Cardiac fibroblast (primary cell): ENCODE data around the gene RGS18.
A peak's percentile ranks its signal among the peaks of the same experiment; 100 is the strongest.
"Not testable (repeated sequence)": the region's sequence is repeated elsewhere in the genome, so short reads cannot be mapped to it uniquely, and the experiment has no call there.

Source experiments
- DNase-seq, 2 donors: peaks; one replicate each; pipeline versions ENCODE4 v3.0.0 to v3.0.0-alpha.2; 2010; ENCODE audit warnings: low read depth in 2 of 2
- H3K4me3 ChIP-seq, 2 donors: replicated peaks in 1 of 2; 1 replicate in 1 of 2; 2 replicates in 1 of 2; pipeline ENCODE4 v1.5.1; 2011; ENCODE audit warnings: low read depth in 2 of 2, low read length in 2 of 2, mild to moderate bottlenecking in 2 of 2, moderate library complexity in 1 of 2
- CTCF ChIP-seq: IDR thresholded peaks from one replicate; pipeline ENCODE4 v1.5.1; 2011; ENCODE audit warnings: low read depth, mild to moderate bottlenecking, low read length, inconsistent platforms

The RGS18 gene

DNA sequence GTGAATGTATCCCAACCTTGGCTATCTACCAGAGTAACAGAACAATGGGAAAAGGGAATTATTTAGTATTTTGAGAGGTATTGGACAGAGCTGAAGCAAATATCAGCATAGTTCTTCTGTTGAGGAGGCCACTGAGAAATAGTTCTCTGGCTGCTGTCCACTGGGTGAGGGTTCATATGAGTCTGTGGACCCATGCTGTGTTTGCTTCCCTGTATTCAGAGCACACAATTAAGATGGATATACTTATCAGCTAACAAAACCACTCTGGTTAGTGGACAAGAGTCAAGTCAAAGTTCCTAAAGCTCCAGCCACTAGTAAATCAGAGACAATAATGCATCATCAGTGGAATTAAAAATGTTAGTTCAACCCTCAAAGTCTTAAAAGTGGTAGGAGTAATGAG, 66.1 kb downstream of the RGS18 start:
- no peak overlapping the region for H3K4me3 ChIP-seq
- peak in 1 of 2 donors; percentile 4 for DNase-seq
- TF ChIP-seq CTCF, result no peak

- TF ChIP-seq CTCF, result no peak
- no peak overlapping the region for H3K4me3 ChIP-seq
- DNase-seq, result no peak
Observed at GRCh38 chr1:192224846-192225245, 66.6 kb downstream of the RGS18 start.

GRCh38 chr1:192225266-192225665, 67.0 kb downstream of the RGS18 start:
- TF ChIP-seq CTCF, result no peak
- H3K4me3 ChIP-seq, result no peak overlapping the region
- no peak for DNase-seq

- DNase-seq, result peak; percentile 83 to 86
- TF ChIP-seq CTCF, result no peak
- no peak overlapping the region for H3K4me3 ChIP-seq
Observed at GRCh38 chr1:192225703-192226102, 67.4 kb downstream of the RGS18 start.

GRCh38 chr1:192227330-192227729, 69.1 kb downstream of the RGS18 start:
- H3K4me3 ChIP-seq, result no peak overlapping the region
- DNase-seq, result no peak
- no peak for TF ChIP-seq CTCF

GRCh38 chr1:192227980-192228379, 69.7 kb downstream of the RGS18 start:
- H3K4me3 ChIP-seq, DNase-seq: not testable (repeated sequence)

DNA sequence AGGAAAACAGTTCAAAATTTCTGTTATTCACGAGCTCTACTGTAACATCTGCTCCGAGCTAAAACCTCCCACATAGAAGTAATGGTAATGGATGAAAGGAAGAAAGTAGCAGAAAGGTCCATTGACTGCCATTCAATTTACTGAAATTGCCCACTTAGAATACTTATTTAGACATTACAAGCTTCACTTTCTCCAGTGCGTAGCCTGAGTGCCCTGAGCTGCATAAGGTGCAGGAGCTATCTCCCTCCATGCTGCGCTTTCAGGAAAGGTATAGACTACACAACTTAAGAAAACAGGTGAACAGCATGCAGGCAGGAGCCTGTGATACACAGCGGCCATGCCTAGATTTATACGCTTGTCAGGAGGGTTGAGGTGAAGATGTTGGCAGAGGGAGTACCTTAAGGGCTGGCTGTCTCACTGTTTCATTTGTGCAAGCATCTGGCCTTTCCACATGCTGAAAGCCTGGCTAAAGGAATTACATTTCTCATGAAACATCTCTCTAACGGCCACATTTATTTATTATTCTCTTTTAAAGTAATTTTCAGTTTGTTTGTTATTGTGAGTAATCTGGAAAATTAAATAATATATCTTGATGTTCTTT, 74.7 kb downstream of the RGS18 start:
- DNase-seq, result no peak
- no peak overlapping the region for H3K4me3 ChIP-seq
- TF ChIP-seq CTCF, result no peak
